Activated CD4-positive, alpha-beta T cell treated with anti-CD3 and anti-CD28 coated beads, Interleukin-2, amount 10 ng/mL, durations not matched to agents 24 days and 14 days (primary cell): ENCODE measurements around the gene TENT4A. TPM values are rescaled to one million over a fixed set of nuclear protein-coding genes. Genes with fewer than 3 reads are reported as not detected.

Source experiments
- DNase-seq: peaks from one replicate; pipeline ENCODE4 v3.0.0; 2022
- H3K27ac Mint-ChIP-seq: one replicate; pipeline ENCODE4 v1.8.0; 2022; ENCODE audit warnings: mild to moderate bottlenecking, mixed read lengths
- H3K27me3 Mint-ChIP-seq: one replicate; pipeline ENCODE4 v1.8.0; 2022; ENCODE audit warnings: mixed read lengths
- H3K36me3 Mint-ChIP-seq: one replicate; pipeline ENCODE4 v1.8.0; 2022; ENCODE audit warnings: low read depth, mild to moderate bottlenecking, mixed read lengths
- H3K4me1 Mint-ChIP-seq: one replicate; pipeline ENCODE4 v1.8.0; 2021; ENCODE audit warnings: mixed read lengths
- H3K4me3 Mint-ChIP-seq: one replicate; pipeline ENCODE4 v1.8.0; 2022; ENCODE audit warnings: mild to moderate bottlenecking, moderate library complexity, mixed read lengths
- H3K9me3 Mint-ChIP-seq: one replicate; pipeline ENCODE4 v1.8.0; 2021; ENCODE audit warnings: mixed read lengths
- intact Hi-C: fragments of 100-400 bp; cut with micrococcal nuclease; formaldehyde crosslinking; loops from one replicate; pipeline ENCODE4 v1.15.1; 2023
- total RNA-seq: library from RNA; stranded (reverse); gene quantifications from 2 replicates; pipeline ENCODE4 v1.2.3, GENCODE V29; 2022

TENT4A gene
- total RNA-seq, 1 donor from 2014 or later: 43.4 TPM

- Mint-ChIP-seq H3K27me3 (no peaks in the 10 kb centered on the region), H3K4me3 (no peak overlapping the region), H3K4me1 (no peaks in the 10 kb centered on the region), H3K36me3 (peaks cover 23% of the 10 kb centered on the region), H3K27ac (no peak overlapping the region), H3K9me3 (no peaks in the 10 kb centered on the region)
- no peak for DNase-seq
- intact Hi-C loops: loop anchor here (10.0 kb wide), 1 partner anchor 1095 kb away; the partner anchor contains the start of gene CFAP90
These were observed 46.8 kb downstream of the TENT4A start for GRCh38 chr5:6759983-6760382.

GRCh38 chr5:6760686-6761085, 47.5 kb downstream of the TENT4A start:
- Mint-ChIP-seq H3K9me3 (no peaks in the 10 kb centered on the region), H3K4me3 (no peak overlapping the region), H3K27ac (no peak overlapping the region), H3K27me3 (no peaks in the 10 kb centered on the region), H3K36me3 (peaks cover 16% of the 10 kb centered on the region), H3K4me1 (peaks cover 4% of the 10 kb centered on the region)
- intact Hi-C loops: loop anchor here (10.0 kb wide), 1 partner anchor 1094 kb away; the partner anchor contains the start of gene CFAP90
- no peak for DNase-seq

GRCh38 chr5:6761333-6761732, 48.1 kb downstream of the TENT4A start:
- no peaks in the 10 kb centered on the region for H3K9me3 Mint-ChIP-seq
- no peak overlapping the region for H3K27ac Mint-ChIP-seq
- intact Hi-C loops: loop anchor here (10.0 kb wide), 1 partner anchor 1093 kb away; the partner anchor contains the start of gene CFAP90
- peaks cover 5% of the 10 kb centered on the region for H3K4me1 Mint-ChIP-seq
- no peak for DNase-seq
- no peaks in the 10 kb centered on the region for H3K27me3 Mint-ChIP-seq
- peaks cover 9% of the 10 kb centered on the region for H3K36me3 Mint-ChIP-seq
- no peak overlapping the region for H3K4me3 Mint-ChIP-seq

- no peaks in the 10 kb centered on the region for H3K9me3 Mint-ChIP-seq
- peaks cover 5% of the 10 kb centered on the region for H3K36me3 Mint-ChIP-seq
- no peaks in the 10 kb centered on the region for H3K27me3 Mint-ChIP-seq
- peaks cover 5% of the 10 kb centered on the region for H3K4me1 Mint-ChIP-seq
- intact Hi-C loops: loop anchor here (10.0 kb wide), 1 partner anchor 1093 kb away; the partner anchor contains the start of gene CFAP90
- DNase-seq: no peak
- no peak overlapping the region for H3K4me3 Mint-ChIP-seq
- H3K27ac Mint-ChIP-seq: no peak overlapping the region
These were observed 48.9 kb downstream of the TENT4A start for GRCh38 chr5:6762116-6762515.

- H3K27ac Mint-ChIP-seq: no peak overlapping the region
- H3K4me3 Mint-ChIP-seq: no peak overlapping the region
- peaks cover 5% of the 10 kb centered on the region for H3K4me1 Mint-ChIP-seq
- H3K9me3 Mint-ChIP-seq: no peaks in the 10 kb centered on the region
- intact Hi-C loops: loop anchor here (10.0 kb wide), 1 partner anchor 1092 kb away; the partner anchor contains the start of gene CFAP90
- DNase-seq: no peak
- H3K36me3 Mint-ChIP-seq: peaks cover 5% of the 10 kb centered on the region
- no peaks in the 10 kb centered on the region for H3K27me3 Mint-ChIP-seq
These were observed 49.5 kb downstream of the TENT4A start for GRCh38 chr5:6762697-6763096.

DNA sequence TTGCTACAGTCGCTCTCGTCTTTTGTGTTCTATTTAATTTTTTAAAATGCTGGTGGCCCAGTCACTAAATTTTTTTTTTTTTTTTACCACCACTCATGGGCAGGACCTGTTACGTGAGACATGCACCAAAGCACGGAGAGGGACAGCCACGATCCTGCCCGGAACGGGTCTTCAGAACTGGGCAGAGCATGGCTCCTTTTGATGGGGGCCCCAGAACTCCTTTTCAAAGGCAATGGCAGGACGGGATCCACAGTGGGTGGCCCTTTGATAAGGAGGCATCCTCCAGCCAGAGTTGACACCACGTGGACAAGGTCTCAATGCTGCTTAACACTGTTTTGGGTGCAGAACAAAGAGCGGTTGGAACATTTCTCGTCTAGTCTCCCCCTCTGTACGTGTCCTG, 50.0 kb downstream of the TENT4A start:
- Mint-ChIP-seq H3K36me3 (peaks cover under 1% of the 10 kb centered on the region), H3K27me3 (no peaks in the 10 kb centered on the region), H3K4me3 (no peak overlapping the region), H3K4me1 (peaks cover 5% of the 10 kb centered on the region), H3K9me3 (no peaks in the 10 kb centered on the region), H3K27ac (no peak overlapping the region)
- DNase-seq: no peak
- intact Hi-C loops: loop anchor here (10.0 kb wide), 1 partner anchor 1092 kb away; the partner anchor contains the start of gene CFAP90

DNA sequence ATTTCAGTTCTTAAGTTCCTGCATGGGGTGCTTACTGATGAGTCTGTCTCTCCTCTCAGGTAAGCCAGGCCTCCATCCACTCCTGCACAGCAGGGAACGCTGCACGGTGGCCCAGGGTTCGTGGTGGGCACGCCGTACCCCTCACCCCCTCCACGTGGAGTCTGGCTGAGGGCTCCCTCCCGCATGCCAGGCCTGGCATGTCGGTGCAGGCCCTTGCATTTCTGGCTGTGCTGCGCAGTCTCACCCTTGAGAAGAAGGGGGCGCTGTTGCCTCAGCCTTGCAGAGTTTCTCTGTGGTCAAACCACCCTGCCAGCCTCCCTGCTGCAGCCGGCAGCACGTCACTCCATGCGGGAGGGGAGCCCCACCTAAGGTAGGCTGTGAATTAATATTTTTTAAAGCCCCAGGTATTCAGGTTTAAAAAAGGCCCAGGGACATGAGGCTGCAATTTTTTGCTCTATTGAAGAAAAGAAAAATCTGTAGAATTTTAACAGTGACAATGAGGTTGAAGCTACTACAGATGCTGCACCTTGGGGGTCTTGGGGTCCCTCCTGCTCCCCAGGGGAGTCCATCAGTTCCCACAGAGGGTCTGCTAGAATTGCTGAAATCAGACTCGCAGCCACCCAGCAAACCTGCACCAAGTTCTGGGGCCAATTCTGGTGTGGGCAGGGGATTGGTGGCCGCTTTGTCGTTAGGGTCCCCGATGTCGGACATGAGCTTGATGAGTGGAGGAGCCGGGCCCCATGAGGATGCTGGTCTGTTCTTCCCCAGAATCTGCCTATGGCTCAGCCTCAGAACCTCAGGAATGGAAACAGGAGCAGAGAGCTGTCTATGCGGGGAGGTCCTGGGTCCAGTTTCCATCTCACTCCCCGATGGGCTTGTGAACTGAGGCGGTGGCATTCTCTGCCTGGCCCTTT, 52.6 kb downstream of the TENT4A start:
- intact Hi-C loops: loop anchor here (5.0 to 10.0 kb wide), 2 partner anchors 61 to 1089 kb away; partner anchors contain the start of gene CFAP90
- H3K4me3 Mint-ChIP-seq: no peak overlapping the region
- H3K27me3 Mint-ChIP-seq: no peaks in the 10 kb centered on the region
- H3K9me3 Mint-ChIP-seq: no peaks in the 10 kb centered on the region
- H3K4me1 Mint-ChIP-seq: peaks cover 5% of the 10 kb centered on the region
- H3K27ac Mint-ChIP-seq: peak overlapping the region; percentile 25
- no peaks in the 10 kb centered on the region for H3K36me3 Mint-ChIP-seq
- peak; percentile 93 for DNase-seq

DNA sequence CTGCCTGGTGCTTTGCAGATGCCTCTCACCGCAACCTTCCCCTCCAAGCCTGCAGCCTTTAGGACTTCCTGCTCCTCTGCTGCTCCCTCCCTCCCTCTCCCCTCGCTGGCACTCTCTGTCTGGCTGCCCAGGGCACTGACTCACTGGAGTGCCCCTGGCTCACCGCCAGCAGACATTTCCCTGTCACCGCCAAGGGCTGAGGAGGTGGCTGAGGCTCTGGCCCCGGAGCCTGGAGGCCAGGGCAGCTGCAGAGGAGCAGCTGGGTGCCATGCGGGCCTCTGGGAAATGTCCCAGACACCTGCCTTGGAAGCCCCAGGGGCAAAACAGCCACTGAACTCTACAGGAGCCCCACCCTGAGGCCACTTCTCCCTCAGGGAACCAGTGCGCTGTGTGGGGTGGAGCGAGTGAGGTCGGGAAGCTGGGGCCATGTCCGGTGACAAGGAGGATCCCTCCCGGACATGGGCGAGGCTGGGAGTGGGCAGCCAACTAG, 53.4 kb downstream of the TENT4A start:
- Mint-ChIP-seq H3K27ac (no peak overlapping the region), H3K9me3 (no peaks in the 10 kb centered on the region), H3K4me1 (peaks cover 5% of the 10 kb centered on the region), H3K36me3 (no peaks in the 10 kb centered on the region), H3K27me3 (no peaks in the 10 kb centered on the region), H3K4me3 (no peak overlapping the region)
- intact Hi-C loops: loop anchor here (5.0 to 10.0 kb wide), 2 partner anchors 61 to 1088 kb away; partner anchors contain the start of gene CFAP90
- DNase-seq: peak; percentile 68

DNA sequence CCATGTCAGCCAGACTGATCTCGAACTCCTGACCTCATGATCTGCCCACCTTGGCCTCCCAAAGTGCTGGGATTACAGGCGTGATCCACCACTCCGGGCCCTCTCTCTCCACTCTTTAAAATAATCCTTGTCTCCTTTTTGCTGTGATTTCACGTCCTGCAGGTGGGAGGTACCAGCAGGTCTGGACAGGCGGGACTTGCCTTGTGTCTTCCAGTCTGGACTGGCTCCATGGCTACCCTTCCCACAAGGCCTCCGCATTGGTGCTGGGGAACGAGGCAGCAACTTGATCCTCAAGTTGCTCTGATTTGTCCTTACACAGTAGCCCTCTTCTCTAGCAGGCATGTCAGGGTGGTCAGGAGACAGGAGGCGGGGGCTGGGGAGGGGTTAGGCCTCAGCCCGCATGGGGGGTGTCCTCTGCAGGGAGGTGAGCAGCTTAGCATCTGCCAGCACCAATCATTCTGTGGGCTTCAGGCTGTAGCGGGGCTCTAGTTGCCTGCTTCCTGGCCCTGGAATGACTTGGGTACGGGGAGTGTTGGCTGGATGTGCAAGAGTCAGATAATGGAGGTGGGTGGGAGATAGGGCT, 54.3 kb downstream of the TENT4A start:
- Mint-ChIP-seq H3K4me3 (no peak overlapping the region), H3K27ac (no peak overlapping the region), H3K4me1 (peaks cover 5% of the 10 kb centered on the region), H3K36me3 (no peaks in the 10 kb centered on the region), H3K27me3 (no peaks in the 10 kb centered on the region), H3K9me3 (no peaks in the 10 kb centered on the region)
- intact Hi-C loops: loop anchor here (5.0 to 10.0 kb wide), 2 partner anchors 60 to 1087 kb away; partner anchors contain the start of gene CFAP90
- no peak for DNase-seq

DNA sequence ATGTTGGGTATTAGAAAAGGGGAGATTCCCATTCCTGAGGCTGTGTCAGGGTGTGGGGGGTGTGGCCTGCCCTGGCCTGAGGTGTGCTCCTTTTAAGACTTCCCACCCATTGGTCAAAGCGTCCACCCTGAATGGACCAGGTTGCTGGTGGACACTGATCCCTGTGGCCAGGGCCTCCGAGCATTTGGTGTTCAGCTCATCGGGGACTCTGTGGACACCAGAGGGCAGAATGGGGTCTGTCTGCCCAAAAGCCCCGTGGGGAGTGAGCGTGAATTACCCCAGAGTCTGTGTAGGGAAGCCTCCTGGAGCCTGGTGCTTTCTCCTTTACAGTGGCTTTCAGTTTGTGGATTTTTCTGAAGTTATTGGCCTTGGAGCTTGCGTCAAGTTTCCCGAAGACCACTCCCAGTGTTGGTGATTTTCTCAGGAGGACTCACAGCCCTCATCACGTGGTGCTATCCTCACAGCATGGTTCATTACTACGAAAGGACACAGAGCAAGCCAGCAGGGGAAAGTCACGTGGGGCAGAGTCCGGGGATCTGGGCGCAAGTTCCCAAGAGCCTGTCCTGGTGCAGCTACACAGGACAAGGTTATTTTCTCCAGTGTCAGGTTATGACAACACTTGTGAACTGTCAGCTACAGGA, 55.5 kb downstream of the TENT4A start:
- Mint-ChIP-seq H3K4me3 (no peak overlapping the region), H3K27me3 (no peaks in the 10 kb centered on the region), H3K4me1 (peaks cover 5% of the 10 kb centered on the region), H3K9me3 (no peaks in the 10 kb centered on the region), H3K36me3 (no peaks in the 10 kb centered on the region), H3K27ac (no peak overlapping the region)
- no peak for DNase-seq
- intact Hi-C loops: loop anchor here (5.0 to 10.0 kb wide), 2 partner anchors 59 to 1086 kb away; partner anchors contain the start of gene CFAP90

- no peak overlapping the region for H3K4me3 Mint-ChIP-seq
- H3K4me1 Mint-ChIP-seq: peaks cover 5% of the 10 kb centered on the region
- no peaks in the 10 kb centered on the region for H3K9me3 Mint-ChIP-seq
- peaks cover 5% of the 10 kb centered on the region for H3K27me3 Mint-ChIP-seq
- H3K27ac Mint-ChIP-seq: no peak overlapping the region
- no peak for DNase-seq
- H3K36me3 Mint-ChIP-seq: no peaks in the 10 kb centered on the region
- intact Hi-C loops: no loop called here
These were observed 57.8 kb downstream of the TENT4A start for GRCh38 chr5:6770826-6771607.

GRCh38 chr5:6772886-6773285, 59.7 kb downstream of the TENT4A start:
- Mint-ChIP-seq H3K4me3 (no peak overlapping the region), H3K36me3 (no peaks in the 10 kb centered on the region), H3K4me1 (peaks cover 5% of the 10 kb centered on the region), H3K9me3 (no peaks in the 10 kb centered on the region), H3K27ac (no peak overlapping the region), H3K27me3 (peaks cover 7% of the 10 kb centered on the region)
- DNase-seq: no peak
- intact Hi-C loops: no loop called here
